ENCODE data around the gene HSPA12A. TPM values are rescaled to one million over a fixed set of nuclear protein-coding genes. Genes with fewer than 3 reads are reported as not detected.

The HSPA12A gene
- total and polyA plus RNA-seq, 3 experiments from 2014 or later = 0.04 to 0.07 TPM; not detected in 1

- Mint-ChIP-seq H3K27me3 (peaks cover 0 to 2% of the 10 kb centered on the region in 2 donors), H3K4me1 (no peaks in the 10 kb centered on the region), H3K4me3 (no peak overlapping the region), H3K9me3 (peaks cover 0 to 2% (median 0%) of the 10 kb centered on the region in 5 donors), H3K36me3 (no peaks in the 10 kb centered on the region), H3K27ac (no peak overlapping the region)
- no peaks in the 10 kb centered on the region for H3K9me3 ChIP-seq (ENCODE audit: low read length)
- H3K27me3 ChIP-seq (ENCODE audit: insufficient read depth, low read length, poor library complexity, severe bottlenecking) = peaks cover 3% of the 10 kb centered on the region
- H3K4me3 ChIP-seq (ENCODE audit: low read length) = no peak overlapping the region
- CTCF ChIA-PET = interaction anchor here (1.1 kb wide), 1 partner anchor 10 kb away, joined by 3 read pairs; no protein-coding TSS in a partner anchor
- H3K27ac ChIP-seq (ENCODE audit: low read depth, low read length) = no peak overlapping the region
- no peaks in the 10 kb centered on the region for H3K4me1 ChIP-seq (ENCODE audit: insufficient read depth, low read length)
- DNase-seq = no peak
- no peaks in the 10 kb centered on the region for H3K36me3 ChIP-seq (ENCODE audit: insufficient read depth, low read length)
- POLR2A ChIA-PET = no interaction called here
Measured at GRCh38 chr10:116660860-116661259, 81.5 kb downstream of the HSPA12A start.

- no peaks in the 10 kb centered on the region for H3K9me3 ChIP-seq (ENCODE audit: low read length)
- no peak for DNase-seq
- no peaks in the 10 kb centered on the region for H3K4me1 ChIP-seq (ENCODE audit: insufficient read depth, low read length)
- Mint-ChIP-seq H3K9me3 (peaks cover 0 to 2% (median 0%) of the 10 kb centered on the region in 5 donors), H3K36me3 (no peaks in the 10 kb centered on the region), H3K27ac (no peak overlapping the region), H3K4me3 (no peak overlapping the region), H3K4me1 (no peaks in the 10 kb centered on the region), H3K27me3 (peaks cover 0 to 2% of the 10 kb centered on the region in 2 donors)
- H3K27me3 ChIP-seq (ENCODE audit: insufficient read depth, low read length, poor library complexity, severe bottlenecking) = peaks cover 3% of the 10 kb centered on the region
- CTCF ChIA-PET = no interaction called here
- POLR2A ChIA-PET = no interaction called here
- H3K4me3 ChIP-seq (ENCODE audit: low read length) = no peak overlapping the region
- H3K36me3 ChIP-seq (ENCODE audit: insufficient read depth, low read length) = no peaks in the 10 kb centered on the region
- no peak overlapping the region for H3K27ac ChIP-seq (ENCODE audit: low read depth, low read length)
Measured at GRCh38 chr10:116659049-116659670, 83.2 kb downstream of the HSPA12A start.

- Histone ChIP-seq H3K4me3 (ENCODE audit: low read length) (no peak overlapping the region), H3K27me3 (ENCODE audit: insufficient read depth, low read length, poor library complexity, severe bottlenecking) (peaks cover 3% of the 10 kb centered on the region), H3K36me3 (ENCODE audit: insufficient read depth, low read length) (no peaks in the 10 kb centered on the region), H3K4me1 (ENCODE audit: insufficient read depth, low read length) (no peaks in the 10 kb centered on the region), H3K27ac (ENCODE audit: low read depth, low read length) (no peak overlapping the region), H3K9me3 (ENCODE audit: low read length) (no peaks in the 10 kb centered on the region)
- H3K4me3 Mint-ChIP-seq = no peak overlapping the region
- ChIA-PET POLR2A (no interaction called here), CTCF (no interaction called here)
- H3K27ac Mint-ChIP-seq = no peak overlapping the region
- no peak for DNase-seq
- no peaks in the 10 kb centered on the region for H3K4me1 Mint-ChIP-seq
- H3K27me3 Mint-ChIP-seq = peaks cover 0 to 5% of the 10 kb centered on the region in 2 donors
- H3K36me3 Mint-ChIP-seq = no peaks in the 10 kb centered on the region
- H3K9me3 Mint-ChIP-seq = peaks cover 0 to 2% (median 0%) of the 10 kb centered on the region in 5 donors
Measured at GRCh38 chr10:116657863-116658551, 84.4 kb downstream of the HSPA12A start.

- H3K27me3 Mint-ChIP-seq = peaks cover 0 to 5% of the 10 kb centered on the region in 2 donors
- H3K4me1 Mint-ChIP-seq = no peaks in the 10 kb centered on the region
- Histone ChIP-seq H3K9me3 (ENCODE audit: low read length) (no peaks in the 10 kb centered on the region), H3K36me3 (ENCODE audit: insufficient read depth, low read length) (no peaks in the 10 kb centered on the region), H3K4me3 (ENCODE audit: low read length) (no peak overlapping the region), H3K27ac (ENCODE audit: low read depth, low read length) (no peak overlapping the region), H3K4me1 (ENCODE audit: insufficient read depth, low read length) (no peaks in the 10 kb centered on the region), H3K27me3 (ENCODE audit: insufficient read depth, low read length, poor library complexity, severe bottlenecking) (peaks cover 3% of the 10 kb centered on the region)
- CTCF ChIA-PET = no interaction called here
- H3K4me3 Mint-ChIP-seq = no peak overlapping the region
- peaks cover 0 to 7% (median 2%) of the 10 kb centered on the region in 5 donors for H3K9me3 Mint-ChIP-seq
- DNase-seq = no peak
- no peak overlapping the region for H3K27ac Mint-ChIP-seq
- H3K36me3 Mint-ChIP-seq = no peaks in the 10 kb centered on the region
- POLR2A ChIA-PET = no interaction called here
Measured at GRCh38 chr10:116656044-116656443, 86.3 kb downstream of the HSPA12A start.

GRCh38 chr10:116655568-116655967, 86.8 kb downstream of the HSPA12A start:
- Mint-ChIP-seq H3K27ac (no peak overlapping the region), H3K36me3 (no peaks in the 10 kb centered on the region), H3K4me1 (no peaks in the 10 kb centered on the region), H3K4me3 (no peak overlapping the region), H3K27me3 (peaks cover 0 to 5% of the 10 kb centered on the region in 2 donors), H3K9me3 (peaks cover 0 to 9% (median 2%) of the 10 kb centered on the region in 5 donors)
- Histone ChIP-seq H3K27ac (ENCODE audit: low read depth, low read length) (no peak overlapping the region), H3K36me3 (ENCODE audit: insufficient read depth, low read length) (no peaks in the 10 kb centered on the region), H3K9me3 (ENCODE audit: low read length) (no peaks in the 10 kb centered on the region), H3K4me1 (ENCODE audit: insufficient read depth, low read length) (no peaks in the 10 kb centered on the region), H3K4me3 (ENCODE audit: low read length) (no peak overlapping the region), H3K27me3 (ENCODE audit: insufficient read depth, low read length, poor library complexity, severe bottlenecking) (peaks cover 3% of the 10 kb centered on the region)
- DNase-seq = no peak
- CTCF ChIA-PET = no interaction called here
- POLR2A ChIA-PET = no interaction called here

- H3K27me3 Mint-ChIP-seq = peaks cover 0 to 5% of the 10 kb centered on the region in 2 donors
- no peak for DNase-seq
- H3K4me1 ChIP-seq (ENCODE audit: insufficient read depth, low read length) = no peaks in the 10 kb centered on the region
- H3K4me3 ChIP-seq (ENCODE audit: low read length) = no peak overlapping the region
- no peaks in the 10 kb centered on the region for H3K9me3 ChIP-seq (ENCODE audit: low read length)
- peaks cover 3% of the 10 kb centered on the region for H3K27me3 ChIP-seq (ENCODE audit: insufficient read depth, low read length, poor library complexity, severe bottlenecking)
- POLR2A ChIA-PET = no interaction called here
- no peak overlapping the region for H3K27ac ChIP-seq (ENCODE audit: low read depth, low read length)
- H3K36me3 ChIP-seq (ENCODE audit: insufficient read depth, low read length) = no peaks in the 10 kb centered on the region
- peaks cover 0 to 10% (median 2%) of the 10 kb centered on the region in 5 donors for H3K9me3 Mint-ChIP-seq
- CTCF ChIA-PET = no interaction called here
- H3K4me1 Mint-ChIP-seq = no peaks in the 10 kb centered on the region
- no peak overlapping the region for H3K4me3 Mint-ChIP-seq
- H3K36me3 Mint-ChIP-seq = no peaks in the 10 kb centered on the region
- no peak overlapping the region for H3K27ac Mint-ChIP-seq
Measured at GRCh38 chr10:116654816-116655215, 87.5 kb downstream of the HSPA12A start.

GRCh38 chr10:116653885-116654284, 88.5 kb downstream of the HSPA12A start:
- no peak overlapping the region for H3K4me3 ChIP-seq (ENCODE audit: low read length)
- H3K9me3 ChIP-seq (ENCODE audit: low read length) = no peaks in the 10 kb centered on the region
- DNase-seq = no peak
- no peaks in the 10 kb centered on the region for H3K36me3 ChIP-seq (ENCODE audit: insufficient read depth, low read length)
- peaks cover 0 to 5% of the 10 kb centered on the region in 2 donors for H3K27me3 Mint-ChIP-seq
- H3K27ac ChIP-seq (ENCODE audit: low read depth, low read length) = no peak overlapping the region
- no peak overlapping the region for H3K27ac Mint-ChIP-seq
- no peaks in the 10 kb centered on the region for H3K27me3 ChIP-seq (ENCODE audit: insufficient read depth, low read length, poor library complexity, severe bottlenecking)
- H3K36me3 Mint-ChIP-seq = no peaks in the 10 kb centered on the region
- no peaks in the 10 kb centered on the region for H3K4me1 ChIP-seq (ENCODE audit: insufficient read depth, low read length)
- no peak overlapping the region for H3K4me3 Mint-ChIP-seq
- ChIA-PET CTCF (no interaction called here), POLR2A (no interaction called here)
- no peaks in the 10 kb centered on the region for H3K4me1 Mint-ChIP-seq
- H3K9me3 Mint-ChIP-seq = peaks cover 0 to 10% (median 6%) of the 10 kb centered on the region in 5 donors

- Mint-ChIP-seq H3K4me3 (no peak overlapping the region), H3K36me3 (no peaks in the 10 kb centered on the region), H3K27me3 (peaks cover 0 to 2% of the 10 kb centered on the region in 2 donors), H3K4me1 (no peaks in the 10 kb centered on the region), H3K27ac (no peak overlapping the region), H3K9me3 (peaks cover 0 to 10% (median 4%) of the 10 kb centered on the region in 5 donors)
- CTCF ChIA-PET = no interaction called here
- Histone ChIP-seq H3K4me1 (ENCODE audit: insufficient read depth, low read length) (no peaks in the 10 kb centered on the region), H3K9me3 (ENCODE audit: low read length) (no peaks in the 10 kb centered on the region), H3K4me3 (ENCODE audit: low read length) (no peak overlapping the region), H3K27ac (ENCODE audit: low read depth, low read length) (no peak overlapping the region), H3K36me3 (ENCODE audit: insufficient read depth, low read length) (no peaks in the 10 kb centered on the region), H3K27me3 (ENCODE audit: insufficient read depth, low read length, poor library complexity, severe bottlenecking) (no peaks in the 10 kb centered on the region)
- POLR2A ChIA-PET = no interaction called here
- DNase-seq = no peak
Measured at GRCh38 chr10:116648903-116649302, 93.5 kb downstream of the HSPA12A start.

Data from CD8-positive, alpha-beta memory T cell (primary cell).